ENCODE measurements around the gene SPINK4.

Gene SPINK4

DNA sequence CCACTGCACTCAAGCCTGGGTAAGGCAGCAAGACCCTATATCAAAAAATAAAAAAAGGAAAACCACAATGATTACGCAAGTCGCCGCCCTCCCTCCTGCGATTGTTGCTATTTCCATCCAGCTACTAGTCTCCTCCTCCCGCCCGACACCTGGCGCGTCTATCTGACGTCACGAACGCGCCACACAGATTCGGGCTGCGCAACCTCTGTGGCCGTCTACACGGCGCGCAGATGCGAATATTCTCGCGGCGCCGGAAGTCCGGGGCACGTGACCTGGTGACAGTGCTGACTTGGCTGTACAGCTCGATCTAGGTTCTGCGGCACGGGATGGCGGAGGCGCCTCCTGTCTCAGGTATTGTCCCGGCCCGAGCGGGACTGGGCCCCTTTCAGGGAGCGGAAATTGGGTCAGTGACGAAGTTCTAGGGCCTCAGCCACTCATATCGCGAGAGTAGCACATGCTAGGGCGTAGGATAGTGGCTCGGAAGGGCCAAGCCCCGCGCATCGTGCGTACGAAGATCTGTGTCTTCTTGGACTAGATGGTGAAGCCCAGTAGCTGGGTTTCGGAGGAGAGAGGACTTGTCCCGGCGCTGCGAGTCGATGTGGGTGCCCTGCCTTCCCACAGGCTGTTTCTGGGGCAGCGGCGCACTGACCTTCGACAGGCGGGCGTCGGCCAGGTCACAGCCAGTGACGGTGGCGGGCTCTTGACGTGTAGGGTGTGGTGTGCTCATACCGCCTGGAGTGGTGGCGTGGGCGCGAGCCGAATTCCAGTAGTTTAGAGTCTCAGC, 50.5 kb downstream of the SPINK4 start, which contains the start of gene NFX1:
NFX1 (plus strand) TSS at position 270 of the 784 bp plus-strand sequence; CDS start at position 327, 57 bp downstream.
- TF ChIP-seq, protein P1, sequence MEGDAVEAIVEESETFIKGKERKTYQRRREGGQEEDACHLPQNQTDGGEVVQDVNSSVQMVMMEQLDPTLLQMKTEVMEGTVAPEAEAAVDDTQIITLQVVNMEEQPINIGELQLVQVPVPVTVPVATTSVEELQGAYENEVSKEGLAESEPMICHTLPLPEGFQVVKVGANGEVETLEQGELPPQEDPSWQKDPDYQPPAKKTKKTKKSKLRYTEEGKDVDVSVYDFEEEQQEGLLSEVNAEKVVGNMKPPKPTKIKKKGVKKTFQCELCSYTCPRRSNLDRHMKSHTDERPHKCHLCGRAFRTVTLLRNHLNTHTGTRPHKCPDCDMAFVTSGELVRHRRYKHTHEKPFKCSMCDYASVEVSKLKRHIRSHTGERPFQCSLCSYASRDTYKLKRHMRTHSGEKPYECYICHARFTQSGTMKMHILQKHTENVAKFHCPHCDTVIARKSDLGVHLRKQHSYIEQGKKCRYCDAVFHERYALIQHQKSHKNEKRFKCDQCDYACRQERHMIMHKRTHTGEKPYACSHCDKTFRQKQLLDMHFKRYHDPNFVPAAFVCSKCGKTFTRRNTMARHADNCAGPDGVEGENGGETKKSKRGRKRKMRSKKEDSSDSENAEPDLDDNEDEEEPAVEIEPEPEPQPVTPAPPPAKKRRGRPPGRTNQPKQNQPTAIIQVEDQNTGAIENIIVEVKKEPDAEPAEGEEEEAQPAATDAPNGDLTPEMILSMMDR (IDR thresholded peaks at IDR 0.05): no peak

DNA sequence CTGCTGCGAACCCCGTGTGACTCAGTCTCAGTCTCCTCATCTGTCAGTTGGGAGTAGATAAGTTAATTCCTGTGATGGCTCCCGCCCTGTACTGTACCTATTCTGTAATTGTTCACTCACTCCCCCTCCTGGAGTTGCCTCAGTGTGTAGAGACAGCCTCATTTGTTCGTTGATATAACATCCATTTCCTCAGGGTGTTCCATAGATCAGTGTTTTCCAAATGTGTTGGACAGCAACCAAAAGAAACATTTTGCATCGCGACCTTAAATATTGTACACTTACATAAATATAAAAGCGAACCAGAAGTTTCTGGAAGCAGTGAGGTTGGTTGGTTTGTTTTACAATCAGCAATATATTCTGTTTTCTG, 51.0 kb downstream of the SPINK4 start:
- TF ChIP-seq, protein P1 (IDR thresholded peaks at IDR 0.05): no peak

DNA sequence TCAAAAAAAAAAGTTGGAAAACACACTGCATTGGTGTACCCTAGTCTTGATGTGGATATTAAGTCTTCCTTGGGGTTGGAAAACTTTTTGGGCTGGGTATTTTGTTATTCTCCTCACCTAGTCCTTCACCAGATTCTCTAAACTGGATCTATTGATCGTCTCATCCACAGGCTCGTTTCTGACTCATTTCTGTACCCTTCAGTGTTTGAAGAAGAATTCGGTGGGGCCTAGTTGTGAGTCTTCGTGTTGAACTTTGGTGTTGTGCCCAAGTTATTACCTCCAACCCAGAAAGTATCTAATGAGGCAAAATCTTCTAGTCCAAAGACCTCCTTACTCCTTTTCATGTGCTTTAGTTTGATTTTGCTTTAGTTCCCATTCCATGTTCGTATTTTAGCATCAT, 51.9 kb downstream of the SPINK4 start:
- TF ChIP-seq, protein P1 (IDR thresholded peaks at IDR 0.05): no peak

DNA sequence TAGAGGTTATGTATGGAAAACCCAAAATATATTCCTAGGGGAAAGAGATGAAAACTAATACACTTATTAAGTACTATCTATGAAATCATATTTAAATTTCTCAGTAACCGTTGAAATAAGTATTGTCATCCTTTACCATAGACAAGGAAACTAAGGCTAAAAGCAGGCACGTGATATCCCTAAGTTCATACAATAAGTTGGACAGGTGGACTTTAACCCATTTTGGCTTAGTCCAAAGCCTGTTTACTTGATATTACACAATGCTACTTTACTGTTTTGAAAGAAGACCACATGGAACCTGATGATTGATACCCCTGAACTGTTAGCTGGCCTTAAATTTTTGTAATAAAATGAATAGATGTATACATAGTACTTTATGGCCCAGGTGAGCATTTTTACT, 53.8 kb downstream of the SPINK4 start:
- TF ChIP-seq, protein P1 (IDR thresholded peaks at IDR 0.05): no peak

DNA sequence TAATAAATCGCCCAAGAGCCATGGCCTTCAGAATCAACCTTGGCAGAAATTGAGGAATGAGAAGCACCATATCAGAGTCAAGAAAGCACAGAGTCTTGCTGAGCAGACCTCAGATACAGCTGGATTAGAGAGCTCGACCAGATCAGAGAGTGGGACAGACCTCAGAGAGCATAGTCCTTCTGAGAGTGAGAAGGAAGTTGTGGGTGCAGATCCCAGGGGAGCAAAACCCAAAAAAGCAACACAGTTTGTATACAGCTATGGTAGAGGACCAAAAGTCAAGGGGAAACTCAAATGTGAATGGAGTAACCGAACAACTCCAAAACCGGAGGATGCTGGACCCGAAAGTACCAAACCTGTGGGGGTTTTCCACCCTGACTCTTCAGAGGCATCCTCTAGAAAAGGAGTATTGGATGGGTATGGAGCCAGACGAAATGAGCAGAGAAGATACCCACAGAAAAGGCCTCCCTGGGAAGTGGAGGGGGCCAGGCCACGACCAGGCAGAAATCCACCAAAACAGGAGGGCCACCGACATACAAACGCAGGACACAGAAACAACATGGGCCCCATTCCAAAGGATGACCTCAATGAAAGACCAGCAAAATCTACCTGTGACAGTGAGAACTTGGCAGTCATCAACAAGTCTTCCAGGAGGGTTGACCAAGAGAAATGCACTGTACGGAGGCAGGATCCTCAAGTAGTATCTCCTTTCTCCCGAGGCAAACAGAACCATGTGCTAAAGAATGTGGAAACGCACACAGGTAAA, 54.9 kb downstream of the SPINK4 start:
- TF ChIP-seq, protein P1 (IDR thresholded peaks at IDR 0.05): no peak

DNA sequence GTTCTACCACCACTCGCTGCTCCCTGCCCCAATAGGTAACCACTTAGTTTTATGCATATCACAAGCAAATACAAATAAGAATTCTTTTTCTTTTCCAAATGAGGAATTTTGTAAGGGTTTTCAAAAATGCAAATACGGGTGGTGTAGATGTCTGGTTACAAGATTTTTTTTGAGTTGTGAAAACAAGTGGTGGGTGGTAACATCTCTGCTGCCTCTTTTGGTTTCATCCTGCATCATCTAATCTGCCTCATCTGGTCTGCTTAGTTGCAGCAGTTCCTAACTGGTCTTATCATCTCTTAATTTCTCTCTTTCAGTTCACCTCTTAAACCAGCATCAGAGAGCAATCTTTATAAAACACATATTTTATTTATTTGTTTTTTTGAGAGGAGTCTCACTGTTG, 55.6 kb downstream of the SPINK4 start:
- TF ChIP-seq, protein P1 (IDR thresholded peaks at IDR 0.05): no peak

DNA sequence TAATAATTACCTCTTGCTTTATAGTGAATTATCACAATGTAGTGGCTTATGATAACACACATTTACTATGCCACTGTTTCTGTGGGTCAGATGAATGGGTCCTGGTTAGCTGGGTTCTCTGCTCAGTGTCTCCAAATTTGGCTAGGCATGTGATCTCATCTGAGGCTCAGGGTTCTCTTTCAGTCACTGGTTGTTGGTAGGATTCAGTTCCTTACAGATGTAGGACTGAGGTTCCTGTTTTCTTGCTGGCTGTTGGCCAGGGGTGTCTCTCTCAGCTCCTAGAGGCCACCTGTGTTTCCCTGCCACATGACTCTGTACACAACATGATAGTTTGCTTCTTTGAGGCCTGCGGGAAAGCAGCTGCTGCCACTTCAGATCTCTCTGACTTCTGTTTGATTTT, 57.5 kb downstream of the SPINK4 start:
- TF ChIP-seq, protein P1 (IDR thresholded peaks at IDR 0.05): no peak
